ENCODE measurements around the gene FHL3. TPM values are rescaled to one million over a fixed set of nuclear protein-coding genes. Genes with fewer than 3 reads are reported as not detected.

The FHL3 gene
- total and polyA plus RNA-seq, 2 of the 8 experiments (the other 6 are each of a cell fraction or from before 2014, with no cell fraction given): 14.3 to 35.6 TPM

DNA sequence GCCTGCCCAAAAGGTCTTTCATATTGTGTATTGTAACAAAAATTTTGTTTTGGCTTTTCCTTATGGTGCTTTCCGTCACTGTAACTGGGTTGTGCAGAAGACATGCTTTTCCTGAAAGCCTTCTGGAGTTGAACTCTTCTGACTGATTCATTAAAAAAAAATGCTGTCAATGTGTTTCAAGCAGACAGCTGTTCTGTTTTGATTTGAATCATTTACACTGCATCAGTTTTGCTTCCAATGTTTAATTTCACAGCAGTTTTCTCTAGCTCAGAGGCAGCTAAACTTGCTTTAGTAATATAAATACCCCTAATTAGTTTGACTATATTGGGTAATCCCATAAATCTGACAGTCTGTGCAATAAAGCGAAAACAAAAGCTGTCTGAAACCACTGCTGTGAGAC lies 15.1 kb upstream of the FHL3 start (continued):
- TF ChIP-seq CHD7 (IDR thresholded peaks at IDR 0.05; ENCODE audit: insufficient replicate concordance, low read length) (no peak), KDM5A (IDR thresholded peaks at IDR 0.05; ENCODE audit: low read length) (no peak)
